NB4 (cell line): ENCODE results near the gene EIF3F.

Experiments used
- MAX ChIP-seq: IDR thresholded peaks from 2 replicates; pipeline ENCODE4 v1.6.1; 2011; ENCODE audit warnings: low read depth, low read length
- MYC ChIP-seq: IDR thresholded peaks from 2 replicates; pipeline ENCODE4 v1.6.1; 2011; ENCODE audit warnings: low read depth, low read length
- POLR2A ChIP-seq: IDR thresholded peaks from 2 replicates; pipeline ENCODE4 v1.6.1; 2011; ENCODE audit warnings: mild to moderate bottlenecking; ENCODE audit not compliant: insufficient read length; ENCODE audit errors: extremely low read depth
- TF ChIP-seq, protein P1 (sequence below): IDR thresholded peaks from one replicate; pipeline ENCODE4 v1.5.1; 2012; ENCODE audit warnings: low read depth, low read length

DNA sequence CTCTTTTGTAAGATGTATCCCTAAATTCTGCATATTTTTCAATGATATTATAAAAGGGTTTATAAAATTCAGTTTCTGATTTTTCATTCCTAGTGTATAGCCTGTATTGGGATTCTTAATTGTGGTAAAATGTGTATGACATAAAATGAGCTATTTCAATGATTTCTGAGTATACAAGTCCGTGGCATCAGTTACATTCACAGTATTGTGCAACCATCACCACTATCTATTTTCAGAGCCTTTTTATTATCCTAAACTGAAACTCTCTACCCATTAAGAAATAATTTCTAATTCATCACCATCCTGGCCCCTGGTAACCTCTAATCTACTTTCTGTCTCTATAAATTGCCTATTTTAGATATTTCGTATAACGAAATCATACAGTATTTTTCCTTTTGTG, 39.8 kb downstream of the EIF3F start:
- TF ChIP-seq POLR2A, result no peak
- no peak for TF ChIP-seq MYC
- TF ChIP-seq MAX, result no peak
- TF ChIP-seq, protein P1, sequence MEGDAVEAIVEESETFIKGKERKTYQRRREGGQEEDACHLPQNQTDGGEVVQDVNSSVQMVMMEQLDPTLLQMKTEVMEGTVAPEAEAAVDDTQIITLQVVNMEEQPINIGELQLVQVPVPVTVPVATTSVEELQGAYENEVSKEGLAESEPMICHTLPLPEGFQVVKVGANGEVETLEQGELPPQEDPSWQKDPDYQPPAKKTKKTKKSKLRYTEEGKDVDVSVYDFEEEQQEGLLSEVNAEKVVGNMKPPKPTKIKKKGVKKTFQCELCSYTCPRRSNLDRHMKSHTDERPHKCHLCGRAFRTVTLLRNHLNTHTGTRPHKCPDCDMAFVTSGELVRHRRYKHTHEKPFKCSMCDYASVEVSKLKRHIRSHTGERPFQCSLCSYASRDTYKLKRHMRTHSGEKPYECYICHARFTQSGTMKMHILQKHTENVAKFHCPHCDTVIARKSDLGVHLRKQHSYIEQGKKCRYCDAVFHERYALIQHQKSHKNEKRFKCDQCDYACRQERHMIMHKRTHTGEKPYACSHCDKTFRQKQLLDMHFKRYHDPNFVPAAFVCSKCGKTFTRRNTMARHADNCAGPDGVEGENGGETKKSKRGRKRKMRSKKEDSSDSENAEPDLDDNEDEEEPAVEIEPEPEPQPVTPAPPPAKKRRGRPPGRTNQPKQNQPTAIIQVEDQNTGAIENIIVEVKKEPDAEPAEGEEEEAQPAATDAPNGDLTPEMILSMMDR, result no peak
